GM12878 (cell line): ENCODE data around the gene SCARB2.

ENCODE experiments used
- ATF3 ChIP-seq: IDR thresholded peaks from 2 replicates; pipeline ENCODE4 v1.6.1; 2011; ENCODE audit warnings: low read depth, mild to moderate bottlenecking, low read length, moderate library complexity, borderline replicate concordance; ENCODE audit errors: extremely low read depth
- ESRRA ChIP-seq: IDR thresholded peaks from 2 replicates; pipeline ENCODE4 v1.6.1; 2012; ENCODE audit warnings: mild to moderate bottlenecking, low read length, improper control_type of control experiment
- EZH2 ChIP-seq: IDR thresholded peaks from 2 replicates; pipeline ENCODE4 v1.6.1; 2012; ENCODE audit warnings: low read depth, mild to moderate bottlenecking, control low read depth, inconsistent platforms, low read length, borderline replicate concordance; ENCODE audit not compliant: control insufficient read depth
- FOS ChIP-seq: IDR thresholded peaks from 3 replicates; pipeline ENCODE4 v1.6.1; 2011; ENCODE audit warnings: borderline replicate concordance; ENCODE audit not compliant: insufficient read length; ENCODE audit errors: extremely low read depth
- GABPA ChIP-seq: IDR thresholded peaks from 2 replicates; pipeline ENCODE4 v1.6.1; 2014; ENCODE audit warnings: antibody characterized with exemption, low read depth, mild to moderate bottlenecking, inconsistent platforms
- MAX ChIP-seq: IDR thresholded peaks from 2 replicates; pipeline ENCODE4 v1.6.1; 2012; ENCODE audit warnings: low read depth, low read length, improper control_type of control experiment
- POLR2AphosphoS5 ChIP-seq: IDR thresholded peaks from 2 replicates; pipeline ENCODE4 v1.6.1; 2011; ENCODE audit warnings: mild to moderate bottlenecking, low read length, inconsistent platforms
- RAD21 ChIP-seq: IDR thresholded peaks from 2 replicates; pipeline ENCODE4 v1.6.1; 2011; ENCODE audit warnings: mild to moderate bottlenecking, low read depth, low read length, moderate library complexity; ENCODE audit not compliant: insufficient read depth
- RCOR1 ChIP-seq: conservative IDR thresholded peaks from 2 replicates; pipeline ENCODE4 v1.6.1; 2012; ENCODE audit warnings: low read depth, low read length, improper control_type of control experiment
- TCF12 ChIP-seq: IDR thresholded peaks from 2 replicates; pipeline ENCODE4 v1.6.1; 2011; ENCODE audit warnings: low read depth, mild to moderate bottlenecking, low read length
- YY1 ChIP-seq: IDR thresholded peaks from 2 replicates; pipeline ENCODE4 v1.6.1; 2011; ENCODE audit warnings: low read depth, mild to moderate bottlenecking, low read length
- TF ChIP-seq, protein P1 (sequence below), 3 experiments: IDR thresholded peaks in 2 of 3; conservative IDR thresholded peaks in 1 of 3; 2 replicates each; pipeline ENCODE4 v1.5.1; 2011; ENCODE audit warnings: low read depth in 3 of 3, low read length in 3 of 3, mild to moderate bottlenecking in 3 of 3, control low read depth in 2 of 3, moderate library complexity in 2 of 3, inconsistent platforms in 1 of 3, mixed read lengths in 1 of 3; ENCODE audit not compliant: control insufficient read depth in 2 of 3, insufficient read depth in 1 of 3; ENCODE audit errors: extremely low read depth in 1 of 3

GRCh38 chr4:76188149-76188548, 25.5 kb downstream of the SCARB2 start:
- TF ChIP-seq YY1 (no peak), MAX (no peak), ATF3 (no peak), FOS (no peak), POLR2AphosphoS5 (no peak), TCF12 (no peak), RAD21 (no peak), GABPA (no peak), EZH2 (no peak), ESRRA (no peak), RCOR1 (no peak)
- TF ChIP-seq, protein P1, sequence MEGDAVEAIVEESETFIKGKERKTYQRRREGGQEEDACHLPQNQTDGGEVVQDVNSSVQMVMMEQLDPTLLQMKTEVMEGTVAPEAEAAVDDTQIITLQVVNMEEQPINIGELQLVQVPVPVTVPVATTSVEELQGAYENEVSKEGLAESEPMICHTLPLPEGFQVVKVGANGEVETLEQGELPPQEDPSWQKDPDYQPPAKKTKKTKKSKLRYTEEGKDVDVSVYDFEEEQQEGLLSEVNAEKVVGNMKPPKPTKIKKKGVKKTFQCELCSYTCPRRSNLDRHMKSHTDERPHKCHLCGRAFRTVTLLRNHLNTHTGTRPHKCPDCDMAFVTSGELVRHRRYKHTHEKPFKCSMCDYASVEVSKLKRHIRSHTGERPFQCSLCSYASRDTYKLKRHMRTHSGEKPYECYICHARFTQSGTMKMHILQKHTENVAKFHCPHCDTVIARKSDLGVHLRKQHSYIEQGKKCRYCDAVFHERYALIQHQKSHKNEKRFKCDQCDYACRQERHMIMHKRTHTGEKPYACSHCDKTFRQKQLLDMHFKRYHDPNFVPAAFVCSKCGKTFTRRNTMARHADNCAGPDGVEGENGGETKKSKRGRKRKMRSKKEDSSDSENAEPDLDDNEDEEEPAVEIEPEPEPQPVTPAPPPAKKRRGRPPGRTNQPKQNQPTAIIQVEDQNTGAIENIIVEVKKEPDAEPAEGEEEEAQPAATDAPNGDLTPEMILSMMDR (IDR thresholded peaks at IDR 0.05 in 2 of 3, conservative IDR thresholded peaks at IDR 0.05 in 1 of 3; ENCODE audit: control insufficient read depth in 2 of 3, extremely low read depth in 1 of 3, insufficient read depth in 1 of 3, low read depth in 3 of 3, low read length in 3 of 3): no peak
